Activated CD4-positive, alpha-beta T cell treated with anti-CD3 and anti-CD28 coated beads, Interleukin-2, amount 10 ng/mL, durations not matched to agents 7 days and 5 days (primary cell): ENCODE data around the gene KRTAP2-4. TPM values are rescaled to one million over a fixed set of nuclear protein-coding genes. Genes with fewer than 3 reads are reported as not detected.
"Not testable (repeated sequence)": the region's sequence is repeated elsewhere in the genome, so short reads cannot be mapped to it uniquely, and the experiment has no call there.

Experiments
- CTCF ChIA-PET: fragments of 350-600 bp; sonication (Branson Sonifier 250); formaldehyde crosslinking; loops from one replicate; lab custom pipeline; 2021; ENCODE audit warnings: antibody characterized with exemption; lab: Charles Lee
- POLR2A ChIA-PET: fragments of 350-600 bp; sonication (Branson Sonifier 250); formaldehyde crosslinking; loops from one replicate; lab custom pipeline; 2021; ENCODE audit warnings: antibody characterized with exemption; lab: Charles Lee
- DNase-seq: peaks from one replicate; pipeline ENCODE4 v3.0.0-alpha.2; 2020
- H3K27ac Mint-ChIP-seq: one replicate; pipeline ENCODE4 v1.8.0; 2021; ENCODE audit warnings: mild to moderate bottlenecking, moderate library complexity, mixed read lengths
- H3K27me3 Mint-ChIP-seq: one replicate; pipeline ENCODE4 v1.8.0; 2021; ENCODE audit warnings: mixed read lengths
- H3K36me3 Mint-ChIP-seq: one replicate; pipeline ENCODE4 v1.8.0; 2021; ENCODE audit warnings: low read depth, mixed read lengths
- H3K4me1 Mint-ChIP-seq: one replicate; pipeline ENCODE4 v1.8.0; 2021; ENCODE audit warnings: mixed read lengths
- H3K4me3 Mint-ChIP-seq: one replicate; pipeline ENCODE4 v1.8.0; 2021; ENCODE audit warnings: mild to moderate bottlenecking, moderate library complexity, mixed read lengths
- H3K9me3 Mint-ChIP-seq: one replicate; pipeline ENCODE4 v1.8.0; 2021; ENCODE audit warnings: mixed read lengths
- total RNA-seq, 2 experiments: library from RNA; stranded (reverse); gene quantifications; one replicate each; pipeline ENCODE4 v1.2.3, GENCODE V29; 2021

The KRTAP2-4 gene
- total RNA-seq, 2 experiments from 2014 or later: not detected

GRCh38 chr17:41040783-41041571, 24.7 kb downstream of the KRTAP2-4 start, which contains the start of gene KRTAP1-1:
Gene KRTAP1-1 (minus strand): TSS chr17:41041450. CDS start chr17:41041397, 53 bp downstream.
- POLR2A ChIA-PET, DNase-seq, H3K4me1 Mint-ChIP-seq, H3K9me3 Mint-ChIP-seq, H3K4me3 Mint-ChIP-seq, H3K36me3 Mint-ChIP-seq, CTCF ChIA-PET, H3K27ac Mint-ChIP-seq: not testable (repeated sequence)
- H3K27me3 Mint-ChIP-seq: peaks cover 16% of the 10 kb centered on the region

- DNase-seq: no peak
These were observed 27.8 kb downstream of the KRTAP2-4 start for GRCh38 chr17:41037853-41038350.

GRCh38 chr17:41034346-41034935, 31.2 kb downstream of the KRTAP2-4 start, which contains the start of gene KRTAP1-3:
Gene KRTAP1-3 (minus strand): TSS chr17:41034874. CDS start chr17:41034821, 53 bp downstream.
- CTCF ChIA-PET, H3K4me1 Mint-ChIP-seq, DNase-seq, H3K4me3 Mint-ChIP-seq, H3K9me3 Mint-ChIP-seq, H3K36me3 Mint-ChIP-seq, POLR2A ChIA-PET, H3K27ac Mint-ChIP-seq: not testable (repeated sequence)
- H3K27me3 Mint-ChIP-seq: peaks cover 14% of the 10 kb centered on the region

More at GRCh38 chr17:41037853-41038350, 27.8 kb downstream of the KRTAP2-4 start:
- ChIA-PET POLR2A (no interaction called here), CTCF (no interaction called here)
- Mint-ChIP-seq H3K9me3 (no peaks in the 10 kb centered on the region), H3K36me3 (no peaks in the 10 kb centered on the region), H3K4me1 (no peaks in the 10 kb centered on the region), H3K4me3 (no peak overlapping the region), H3K27me3 (peaks cover 11% of the 10 kb centered on the region), H3K27ac (no peak overlapping the region)

- DNase-seq: no peak
- Mint-ChIP-seq H3K4me1 (no peaks in the 10 kb centered on the region), H3K27me3 (peaks cover 19% of the 10 kb centered on the region), H3K27ac (no peak within 1 kb of the TSS), H3K36me3 (no peaks in the 10 kb centered on the region), H3K4me3 (no peak within 1 kb of the TSS), H3K9me3 (no peaks in the 10 kb centered on the region)
- ChIA-PET CTCF (interaction anchor here (1.0 to 1.3 kb wide), 2 partner anchors 10 to 13 kb away, joined by 3 read pairs; no protein-coding TSS in a partner anchor), POLR2A (no interaction called here)
These were observed 35.9 kb downstream of the KRTAP2-4 start, which contains the start of gene KRTAP1-4 for GRCh38 chr17:41029633-41030245. Gene KRTAP1-4 (minus strand): TSS chr17:41030195. CDS start chr17:41030078, 117 bp downstream.

- no peaks in the 10 kb centered on the region for H3K4me1 Mint-ChIP-seq
- DNase-seq: no peak
- CTCF ChIA-PET: no interaction called here
- H3K4me3 Mint-ChIP-seq: no peak within 1 kb of the TSS
- POLR2A ChIA-PET: no interaction called here
- no peak within 1 kb of the TSS for H3K27ac Mint-ChIP-seq
- H3K36me3 Mint-ChIP-seq: no peaks in the 10 kb centered on the region
- no peaks in the 10 kb centered on the region for H3K9me3 Mint-ChIP-seq
- H3K27me3 Mint-ChIP-seq: peaks cover 20% of the 10 kb centered on the region
These were observed 38.8 kb downstream of the KRTAP2-4 start, which contains the start of gene KRTAP1-5 for GRCh38 chr17:41026715-41027471. Gene KRTAP1-5 (minus strand): TSS chr17:41027208. CDS start chr17:41027155, 53 bp downstream.

- no peaks in the 10 kb centered on the region for H3K36me3 Mint-ChIP-seq
- H3K4me3 Mint-ChIP-seq: no peak overlapping the region
- H3K4me1 Mint-ChIP-seq: no peaks in the 10 kb centered on the region
- H3K9me3 Mint-ChIP-seq: no peaks in the 10 kb centered on the region
- no peak overlapping the region for H3K27ac Mint-ChIP-seq
- H3K27me3 Mint-ChIP-seq: peaks cover 18% of the 10 kb centered on the region
- POLR2A ChIA-PET: no interaction called here
- DNase-seq: no peak
- CTCF ChIA-PET: no interaction called here
These were observed 41.0 kb downstream of the KRTAP2-4 start for GRCh38 chr17:41024697-41025096.

GRCh38 chr17:41020336-41020735, 45.3 kb downstream of the KRTAP2-4 start:
- H3K9me3 Mint-ChIP-seq: no peaks in the 10 kb centered on the region
- no peak for DNase-seq
- POLR2A ChIA-PET: no interaction called here
- H3K4me3 Mint-ChIP-seq: no peak overlapping the region
- CTCF ChIA-PET: interaction anchor here (0.7 to 1.3 kb wide), 2 partner anchors 9 to 529 kb away, joined by 3 read pairs; no protein-coding TSS in a partner anchor
- no peaks in the 10 kb centered on the region for H3K4me1 Mint-ChIP-seq
- H3K27me3 Mint-ChIP-seq: peaks cover 11% of the 10 kb centered on the region
- H3K27ac Mint-ChIP-seq: no peak overlapping the region
- no peaks in the 10 kb centered on the region for H3K36me3 Mint-ChIP-seq

GRCh38 chr17:41019415-41019814, 46.3 kb downstream of the KRTAP2-4 start:
- peaks cover 15% of the 10 kb centered on the region for H3K27me3 Mint-ChIP-seq
- H3K27ac Mint-ChIP-seq: no peak overlapping the region
- no peaks in the 10 kb centered on the region for H3K9me3 Mint-ChIP-seq
- H3K36me3 Mint-ChIP-seq: no peaks in the 10 kb centered on the region
- no peak overlapping the region for H3K4me3 Mint-ChIP-seq
- DNase-seq: no peak
- ChIA-PET POLR2A (no interaction called here), CTCF (interaction anchor here (0.6 to 1.3 kb wide), 3 partner anchors 10 to 530 kb away, joined by 3 read pairs; no protein-coding TSS in a partner anchor)
- H3K4me1 Mint-ChIP-seq: no peaks in the 10 kb centered on the region

GRCh38 chr17:41018541-41018940, 47.1 kb downstream of the KRTAP2-4 start:
- ChIA-PET POLR2A (no interaction called here), CTCF (interaction anchor here (1.2 kb wide), 1 partner anchor 9 kb away, joined by 5 read pairs; no protein-coding TSS in a partner anchor)
- Mint-ChIP-seq H3K4me1 (no peaks in the 10 kb centered on the region), H3K27ac (no peak overlapping the region), H3K4me3 (no peak overlapping the region), H3K27me3 (peaks cover 12% of the 10 kb centered on the region), H3K9me3 (no peaks in the 10 kb centered on the region), H3K36me3 (no peaks in the 10 kb centered on the region)
- no peak for DNase-seq

GRCh38 chr17:41016578-41017215, 49.0 kb downstream of the KRTAP2-4 start:
- DNase-seq: no peak
- H3K36me3 Mint-ChIP-seq: no peaks in the 10 kb centered on the region
- no peaks in the 10 kb centered on the region for H3K4me1 Mint-ChIP-seq
- no peak overlapping the region for H3K4me3 Mint-ChIP-seq
- H3K27me3 Mint-ChIP-seq: peaks cover 14% of the 10 kb centered on the region
- ChIA-PET POLR2A (no interaction called here), CTCF (interaction anchor here (1.2 kb wide), 1 partner anchor 13 kb away, joined by 3 read pairs; the partner anchor contains the start of gene KRTAP1-4)
- no peaks in the 10 kb centered on the region for H3K9me3 Mint-ChIP-seq
- no peak overlapping the region for H3K27ac Mint-ChIP-seq

- no peak overlapping the region for H3K27ac Mint-ChIP-seq
- POLR2A ChIA-PET: no interaction called here
These were observed 50.2 kb downstream of the KRTAP2-4 start for GRCh38 chr17:41015454-41015853.

More at GRCh38 chr17:41015454-41015853, 50.2 kb downstream of the KRTAP2-4 start:
- no peaks in the 10 kb centered on the region for H3K9me3 Mint-ChIP-seq
- no peak for DNase-seq
- CTCF ChIA-PET: no interaction called here
- no peak overlapping the region for H3K4me3 Mint-ChIP-seq
- no peaks in the 10 kb centered on the region for H3K36me3 Mint-ChIP-seq
- peaks cover 10% of the 10 kb centered on the region for H3K27me3 Mint-ChIP-seq
- H3K4me1 Mint-ChIP-seq: no peaks in the 10 kb centered on the region
